ENCODE measurements around the gene AHI1.
"Not testable (repeated sequence)": the region's sequence is repeated elsewhere in the genome, so short reads cannot be mapped to it uniquely, and the experiment has no call there.

AHI1 gene

DNA sequence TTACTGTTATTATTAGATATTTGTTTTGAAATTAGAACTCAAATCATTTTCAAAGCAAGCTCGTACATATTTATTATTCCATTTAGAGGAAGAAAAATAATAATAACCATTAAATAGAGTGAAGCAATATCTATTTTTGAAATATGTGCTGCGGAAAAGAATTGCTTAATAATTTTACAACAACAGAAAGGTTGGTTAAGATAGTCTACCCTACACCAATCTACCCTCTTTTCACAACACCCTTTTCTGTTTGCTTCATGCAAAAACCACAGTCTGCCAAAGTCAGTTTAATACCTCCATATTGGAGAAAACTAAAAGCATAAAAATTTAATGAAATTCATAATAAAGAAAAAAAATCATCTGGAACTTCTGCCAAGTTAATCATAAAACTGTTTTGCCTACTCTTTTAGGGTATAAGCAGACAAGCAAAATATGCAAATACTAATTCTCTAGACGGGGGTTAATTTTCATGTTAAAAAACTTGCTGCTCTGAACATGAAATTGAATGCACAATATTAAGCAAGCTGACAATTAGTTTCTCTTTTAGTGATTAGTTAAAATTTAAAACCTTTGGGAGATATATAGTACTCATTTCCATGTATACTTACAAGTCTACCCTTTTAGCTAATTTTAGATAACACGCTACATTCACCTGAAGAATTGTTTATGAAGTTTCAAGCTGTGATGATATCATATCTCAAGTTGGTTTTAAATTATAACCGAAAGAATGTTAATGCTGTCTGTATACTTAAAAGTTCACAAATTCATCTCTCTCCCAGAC, 100.2 kb downstream of the AHI1 start:
- Mint-ChIP-seq H3K9me3 (no peaks in the 10 kb centered on the region), H3K27me3 (no peaks in the 10 kb centered on the region), H3K4me3 (no peak overlapping the region), H3K36me3 (peaks cover 16% of the 10 kb centered on the region), H3K27ac (no peak overlapping the region), H3K4me1 (no peaks in the 10 kb centered on the region)

DNA sequence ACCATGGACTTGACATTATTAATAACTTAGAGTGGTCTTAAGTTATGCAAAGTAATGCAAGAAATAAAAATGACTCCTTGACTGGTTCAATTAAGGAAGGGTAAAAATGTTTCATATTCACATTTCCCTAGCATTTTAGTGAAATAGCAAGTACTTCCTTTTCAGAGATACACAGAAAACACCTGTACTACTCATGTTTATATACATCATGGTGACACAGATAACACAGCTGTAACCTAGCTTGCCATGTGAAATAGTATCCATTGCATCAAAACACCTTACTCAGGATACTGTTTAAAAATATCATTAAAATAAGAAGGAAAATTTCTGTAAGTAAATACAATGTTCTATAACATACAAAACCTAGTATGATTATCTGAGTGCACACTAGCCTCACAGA, 102.4 kb downstream of the AHI1 start:
- Mint-ChIP-seq H3K36me3 (peaks cover 10% of the 10 kb centered on the region), H3K27ac (no peak overlapping the region), H3K4me1 (no peaks in the 10 kb centered on the region)

DNA sequence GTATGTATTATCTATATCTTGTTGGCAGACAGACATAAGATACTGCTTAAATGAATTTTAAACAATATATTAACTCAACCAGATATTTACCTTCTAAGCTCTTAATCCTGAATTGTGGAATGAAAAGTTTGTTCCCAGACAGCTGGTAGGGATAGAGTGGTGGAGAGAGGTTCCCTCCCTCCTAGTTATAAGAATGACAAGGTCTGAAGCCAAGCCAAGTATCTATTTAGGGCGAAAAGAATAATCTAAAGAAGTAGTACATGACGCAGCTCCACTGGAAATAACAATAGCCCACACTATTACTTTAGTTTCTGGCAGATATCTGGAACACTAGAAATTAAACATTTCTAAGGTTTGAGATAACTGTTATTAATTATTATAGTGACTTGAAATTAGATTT, 104.3 kb downstream of the AHI1 start:
- Mint-ChIP-seq H3K9me3 (no peaks in the 10 kb centered on the region), H3K36me3 (peaks cover 4% of the 10 kb centered on the region), H3K4me1 (no peaks in the 10 kb centered on the region), H3K27ac (no peak overlapping the region), H3K27me3 (no peaks in the 10 kb centered on the region), H3K4me3 (no peak overlapping the region)

More for the DNA sequence above, 102.4 kb downstream of the AHI1 start:
- no peak overlapping the region for H3K4me3 Mint-ChIP-seq
- no peaks in the 10 kb centered on the region for H3K9me3 Mint-ChIP-seq
- H3K27me3 Mint-ChIP-seq = no peaks in the 10 kb centered on the region

DNA sequence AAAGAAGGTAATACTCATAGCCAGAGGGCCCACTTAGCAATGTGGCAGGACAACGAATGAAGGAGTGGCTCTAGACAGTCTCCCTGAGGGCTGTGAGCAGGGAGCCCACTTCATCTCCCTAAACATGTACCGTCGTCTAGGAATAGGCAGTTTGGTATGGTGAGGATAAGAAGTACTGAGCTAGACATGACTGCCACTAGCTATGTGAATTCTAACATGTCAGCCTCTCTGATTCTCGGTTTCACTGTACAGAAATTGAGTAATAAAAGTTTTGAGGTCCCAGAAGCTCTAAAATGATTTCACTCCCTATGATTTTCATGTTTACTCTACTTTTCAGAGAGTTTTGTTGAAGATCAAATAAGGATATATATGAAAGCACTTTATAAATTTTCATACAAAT, 107.1 kb downstream of the AHI1 start:
- no peaks in the 10 kb centered on the region for H3K27me3 Mint-ChIP-seq
- H3K9me3 Mint-ChIP-seq = no peaks in the 10 kb centered on the region
- H3K4me1 Mint-ChIP-seq = no peaks in the 10 kb centered on the region
- H3K36me3 Mint-ChIP-seq = peaks cover 7% of the 10 kb centered on the region
- H3K27ac Mint-ChIP-seq = no peak overlapping the region
- H3K4me3 Mint-ChIP-seq = no peak overlapping the region

DNA sequence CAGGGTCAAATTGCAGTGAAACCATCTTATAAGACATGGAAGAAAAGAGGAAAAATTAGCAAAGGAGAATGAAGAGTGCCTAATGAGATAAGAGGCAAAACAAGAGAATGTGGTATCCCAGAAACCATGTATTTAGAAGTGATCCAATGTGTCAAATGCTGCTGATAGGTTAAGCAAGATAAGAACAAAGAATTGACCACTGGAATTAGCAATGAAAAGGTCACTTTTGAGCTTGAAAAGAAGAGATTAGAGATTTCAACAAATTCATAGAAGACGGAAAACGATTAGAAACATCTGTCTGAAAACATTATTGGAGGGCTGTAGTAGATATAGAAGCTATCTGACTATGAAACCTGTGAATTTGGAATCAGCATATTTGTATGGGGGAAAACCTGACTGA, 112.2 kb downstream of the AHI1 start:
- Mint-ChIP-seq H3K36me3 (peaks cover 3% of the 10 kb centered on the region), H3K4me1 (no peaks in the 10 kb centered on the region), H3K4me3 (no peak overlapping the region), H3K27me3 (no peaks in the 10 kb centered on the region), H3K27ac (no peak overlapping the region), H3K9me3 (no peaks in the 10 kb centered on the region)

DNA sequence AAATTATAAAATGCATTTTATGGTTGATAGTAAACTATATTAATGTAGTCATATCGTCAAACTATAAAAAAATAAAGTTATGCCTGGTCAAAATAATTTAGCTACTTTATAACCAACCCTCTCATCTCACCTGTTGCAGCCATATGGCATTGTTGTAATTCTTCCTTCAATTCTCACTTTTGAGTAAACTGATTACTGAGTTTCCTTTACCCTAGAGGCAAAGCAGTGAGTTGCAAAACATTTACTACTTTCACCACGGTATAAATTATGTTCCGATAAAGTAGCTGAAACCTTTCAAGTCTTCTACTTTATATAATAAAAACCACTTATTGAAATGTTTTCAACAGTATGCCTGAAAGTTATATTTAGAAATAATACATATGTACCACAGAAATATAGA, 113.8 kb downstream of the AHI1 start:
- Mint-ChIP-seq H3K4me3 (no peak overlapping the region), H3K36me3 (peaks cover 3% of the 10 kb centered on the region), H3K4me1 (no peaks in the 10 kb centered on the region), H3K27me3 (no peaks in the 10 kb centered on the region), H3K27ac (no peak overlapping the region), H3K9me3 (no peaks in the 10 kb centered on the region)

DNA sequence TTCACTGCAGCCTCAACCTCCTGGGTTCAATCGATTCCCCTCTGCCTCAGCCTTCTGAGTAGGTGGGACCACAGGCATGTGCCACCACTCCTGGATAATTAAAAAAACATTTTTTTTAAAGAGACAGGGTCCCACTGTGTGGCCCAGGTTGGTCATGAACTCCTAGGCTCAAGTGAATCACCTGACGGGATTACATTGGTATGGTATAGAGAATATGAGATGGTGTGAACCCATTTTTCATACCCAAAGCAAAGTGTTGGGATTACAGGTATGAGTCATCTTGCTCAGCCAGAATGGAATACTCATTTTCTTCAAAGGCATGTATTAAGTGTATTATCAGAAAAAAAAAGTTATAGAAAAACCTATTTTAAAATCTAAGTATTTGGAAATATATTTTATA, 114.2 kb downstream of the AHI1 start:
- Mint-ChIP-seq H3K9me3 (no peaks in the 10 kb centered on the region), H3K27ac (no peak overlapping the region), H3K36me3 (peaks cover 3% of the 10 kb centered on the region), H3K4me1 (no peaks in the 10 kb centered on the region), H3K4me3 (no peak overlapping the region), H3K27me3 (no peaks in the 10 kb centered on the region)

DNA sequence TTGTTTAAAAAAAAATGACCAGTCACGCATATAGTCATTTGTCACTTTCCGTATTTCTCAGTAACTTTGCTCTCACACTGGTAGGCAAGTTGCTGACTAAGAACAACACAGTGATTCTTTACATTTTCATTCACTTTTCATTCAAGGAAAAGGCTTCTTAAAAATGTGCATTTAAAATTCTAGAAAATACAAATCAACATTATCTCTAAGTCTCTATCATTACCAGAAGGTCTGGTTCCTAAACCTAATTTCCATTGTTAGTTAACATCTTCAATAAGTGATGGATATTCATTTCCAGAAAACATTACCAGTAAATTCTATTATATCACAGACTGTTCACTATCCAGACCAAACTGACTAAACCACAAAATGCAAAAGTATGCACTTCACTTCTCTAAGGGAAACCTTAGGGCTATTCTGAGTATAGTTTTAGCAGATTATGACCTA, 115.3 kb downstream of the AHI1 start:
- Mint-ChIP-seq H3K27ac (no peak overlapping the region), H3K27me3 (no peaks in the 10 kb centered on the region), H3K9me3 (no peaks in the 10 kb centered on the region), H3K36me3 (no peaks in the 10 kb centered on the region), H3K4me1 (no peaks in the 10 kb centered on the region), H3K4me3 (no peak overlapping the region)

DNA sequence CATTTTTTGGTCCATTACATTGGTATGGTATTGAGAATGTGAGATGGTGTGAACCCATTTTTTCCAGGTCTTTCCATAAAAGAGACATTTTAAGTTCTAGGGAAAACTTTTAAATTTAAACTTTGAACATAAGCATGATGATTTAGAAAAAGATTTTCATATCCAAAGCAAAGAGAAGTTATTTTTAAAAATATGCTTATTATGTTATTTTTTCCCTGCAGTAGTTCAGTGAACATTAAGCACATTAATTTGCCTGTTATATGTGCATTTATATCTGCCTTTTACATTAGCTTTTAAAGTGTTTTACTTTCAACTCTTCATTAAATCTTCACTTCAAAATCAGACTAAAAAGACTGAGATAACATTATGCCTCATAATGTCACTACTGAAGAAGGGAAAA, 116.7 kb downstream of the AHI1 start:
- no peaks in the 10 kb centered on the region for H3K4me1 Mint-ChIP-seq
- peaks cover 4% of the 10 kb centered on the region for H3K36me3 Mint-ChIP-seq
- H3K27ac Mint-ChIP-seq = no peak overlapping the region
- no peaks in the 10 kb centered on the region for H3K9me3 Mint-ChIP-seq
- no peaks in the 10 kb centered on the region for H3K27me3 Mint-ChIP-seq
- H3K4me3 Mint-ChIP-seq = no peak overlapping the region

DNA sequence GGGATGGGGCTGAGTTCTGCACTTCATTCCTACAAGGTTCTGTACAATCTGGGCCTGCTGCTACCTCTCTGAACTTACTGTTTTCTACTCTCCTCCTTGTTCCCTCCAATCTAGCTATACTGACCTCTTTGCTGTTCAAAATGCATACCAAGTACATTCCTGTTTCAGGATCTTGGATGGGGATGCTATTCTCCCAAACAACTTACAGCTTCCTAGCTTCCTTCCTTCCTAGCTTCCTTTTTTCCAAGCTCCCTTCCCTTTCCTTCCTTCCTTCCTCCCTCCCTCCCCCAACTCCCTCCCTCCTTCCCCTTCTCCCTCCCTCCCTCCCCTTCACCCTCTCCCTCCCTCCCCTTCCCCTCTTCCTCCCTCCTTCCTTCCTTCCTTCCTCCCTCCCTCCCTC, 117.9 kb downstream of the AHI1 start:
- H3K9me3 Mint-ChIP-seq = no peaks in the 10 kb centered on the region
- H3K27me3 Mint-ChIP-seq = no peaks in the 10 kb centered on the region
- no peaks in the 10 kb centered on the region for H3K4me1 Mint-ChIP-seq
- no peak overlapping the region for H3K27ac Mint-ChIP-seq
- H3K36me3 Mint-ChIP-seq = peaks cover 5% of the 10 kb centered on the region
- H3K4me3 Mint-ChIP-seq = no peak overlapping the region

DNA sequence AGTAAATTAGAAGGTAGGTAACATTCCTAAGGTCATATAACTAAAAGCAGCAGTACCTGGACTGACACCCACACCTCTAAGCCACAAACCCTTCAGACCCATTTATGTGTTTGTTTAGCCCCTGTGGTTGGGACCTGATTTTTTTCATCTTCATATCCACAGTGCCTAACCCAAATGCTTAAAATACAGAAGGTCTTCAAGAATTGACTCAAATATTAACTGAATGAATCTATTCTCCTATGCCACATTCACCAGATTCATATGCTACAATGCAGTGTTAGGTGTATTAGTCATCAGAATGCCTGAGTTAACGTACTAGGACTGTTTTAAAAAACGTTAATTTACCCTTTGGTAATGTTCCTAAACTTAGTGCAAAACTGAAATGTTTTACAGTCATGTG, 124.8 kb downstream of the AHI1 start:
- Mint-ChIP-seq H3K36me3 (peaks cover 33% of the 10 kb centered on the region), H3K4me1 (no peaks in the 10 kb centered on the region), H3K27me3 (no peaks in the 10 kb centered on the region), H3K4me3 (no peak overlapping the region), H3K9me3 (peaks cover 21% of the 10 kb centered on the region), H3K27ac (no peak overlapping the region)

DNA sequence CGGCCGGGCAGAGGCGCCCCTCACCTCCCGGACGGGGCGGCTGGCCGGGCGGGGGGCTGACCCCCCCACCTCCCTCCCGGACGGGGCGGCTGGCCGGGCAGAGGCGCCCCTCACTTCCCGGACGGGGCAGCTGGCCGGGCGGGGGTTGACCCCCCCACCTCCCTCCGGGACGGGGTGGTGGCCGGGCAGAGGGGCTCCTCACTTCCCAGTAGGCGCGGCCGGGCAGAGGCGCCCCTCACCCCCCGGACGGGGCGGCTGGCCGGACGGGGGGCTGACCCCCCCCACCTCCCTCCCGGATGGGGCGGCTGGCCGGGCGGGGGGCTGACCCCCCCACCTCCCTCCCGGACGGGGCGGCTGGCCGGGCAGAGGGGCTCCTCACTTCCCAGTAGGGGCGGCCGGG, 133.9 kb downstream of the AHI1 start:
- not testable (repeated sequence) for H3K4me1 Mint-ChIP-seq, H3K27ac Mint-ChIP-seq, H3K27me3 Mint-ChIP-seq, H3K4me3 Mint-ChIP-seq
- Mint-ChIP-seq H3K36me3 (peaks cover 25% of the 10 kb centered on the region), H3K9me3 (peaks cover 28% of the 10 kb centered on the region)

DNA sequence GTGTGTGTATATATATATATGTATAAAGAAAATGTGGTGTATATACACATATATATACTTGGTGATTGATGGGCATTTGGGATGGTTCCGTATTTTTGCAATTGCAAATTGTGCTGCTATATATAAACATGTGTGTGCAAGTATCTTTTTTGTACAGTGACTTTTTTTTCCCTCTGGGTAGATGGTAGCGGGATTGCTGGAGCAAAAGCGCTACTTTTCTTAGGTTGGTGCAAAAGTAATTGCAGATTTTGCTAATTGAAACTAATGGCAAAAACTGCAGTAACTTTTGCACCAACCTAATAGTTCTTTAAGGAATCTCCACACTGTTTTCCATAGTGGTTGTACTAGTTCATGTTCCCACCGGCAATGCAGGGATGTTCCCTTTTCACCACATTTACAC, 135.4 kb downstream of the AHI1 start:
- H3K27ac Mint-ChIP-seq = no peak overlapping the region
- H3K4me1 Mint-ChIP-seq = no peaks in the 10 kb centered on the region
- no peaks in the 10 kb centered on the region for H3K27me3 Mint-ChIP-seq
- no peak overlapping the region for H3K4me3 Mint-ChIP-seq
- peaks cover 19% of the 10 kb centered on the region for H3K36me3 Mint-ChIP-seq
- peaks cover 17% of the 10 kb centered on the region for H3K9me3 Mint-ChIP-seq

DNA sequence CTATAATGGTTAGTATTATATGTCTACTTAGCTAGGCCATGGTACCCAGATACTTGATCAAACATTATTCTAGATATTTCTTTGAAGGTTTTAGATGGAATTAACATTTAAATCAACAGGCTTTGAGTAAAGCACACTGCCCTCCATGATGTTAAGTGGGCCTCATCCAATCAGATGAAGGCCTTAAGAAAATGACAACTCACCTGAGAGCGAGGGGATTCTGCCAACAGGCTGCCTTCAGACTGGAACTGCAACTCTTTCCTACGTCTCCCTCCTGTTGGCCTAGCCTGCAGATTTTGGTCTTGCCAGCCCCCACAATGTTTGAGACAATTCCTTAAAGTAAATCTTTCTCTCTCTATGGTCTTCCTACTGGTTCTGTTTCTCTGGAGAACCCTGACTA, 137.3 kb downstream of the AHI1 start:
- Mint-ChIP-seq H3K4me1 (no peaks in the 10 kb centered on the region), H3K9me3 (peaks cover 5% of the 10 kb centered on the region), H3K27me3 (no peaks in the 10 kb centered on the region), H3K36me3 (peaks cover 14% of the 10 kb centered on the region), H3K27ac (no peak overlapping the region), H3K4me3 (no peak overlapping the region)

DNA sequence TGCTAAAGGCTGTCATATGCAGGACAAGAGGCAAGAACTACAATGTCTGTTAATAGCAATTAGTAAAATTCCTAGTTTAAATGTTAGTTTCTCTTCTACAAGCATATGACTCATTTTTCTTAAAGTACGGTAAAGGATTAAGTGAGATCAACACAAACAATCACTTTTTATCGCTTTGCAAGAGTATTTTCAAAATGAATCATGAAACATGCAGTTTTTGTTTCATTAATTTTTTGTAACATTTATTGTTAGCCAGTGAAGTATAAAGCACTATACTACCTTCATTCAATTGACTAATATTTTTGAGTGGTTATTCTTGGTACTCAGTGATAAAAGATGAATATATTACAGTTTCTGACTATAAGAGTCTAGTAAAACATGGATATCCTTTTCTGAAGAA, 138.6 kb downstream of the AHI1 start:
- Mint-ChIP-seq H3K4me3 (no peak overlapping the region), H3K4me1 (no peaks in the 10 kb centered on the region)

DNA sequence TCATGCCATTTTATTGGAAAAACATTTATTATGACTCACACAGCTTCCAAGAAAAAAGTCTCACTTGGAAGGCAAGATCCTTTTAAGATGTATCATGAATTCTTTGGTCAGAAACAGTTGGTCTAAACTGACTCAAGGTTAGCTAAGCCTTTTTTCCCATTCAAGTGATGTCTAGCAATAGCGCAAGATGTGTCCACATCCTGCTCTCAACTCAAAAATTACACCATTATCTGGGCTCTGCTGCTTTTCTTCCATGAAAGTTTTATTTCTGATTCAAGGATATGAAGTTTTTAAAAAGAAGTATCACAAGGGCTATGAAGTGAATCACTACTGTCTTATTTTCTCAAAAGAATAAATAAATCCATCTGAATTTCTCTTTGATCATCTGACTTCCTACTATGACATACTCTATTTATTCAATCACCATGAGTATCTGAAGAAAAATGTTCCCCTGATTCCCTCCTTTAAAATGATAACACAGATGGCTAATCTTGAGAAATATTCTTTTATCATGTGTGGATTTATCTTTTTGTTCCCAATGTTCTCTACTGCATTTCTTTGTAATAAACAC, 139.2 kb downstream of the AHI1 start:
- peaks cover 11% of the 10 kb centered on the region for H3K36me3 Mint-ChIP-seq
- no peak overlapping the region for H3K4me3 Mint-ChIP-seq

More for the DNA sequence above, 138.6 kb downstream of the AHI1 start:
- H3K36me3 Mint-ChIP-seq = peaks cover 11% of the 10 kb centered on the region
- H3K27ac Mint-ChIP-seq = no peak overlapping the region
- H3K27me3 Mint-ChIP-seq = no peaks in the 10 kb centered on the region
- H3K9me3 Mint-ChIP-seq = no peaks in the 10 kb centered on the region

DNA sequence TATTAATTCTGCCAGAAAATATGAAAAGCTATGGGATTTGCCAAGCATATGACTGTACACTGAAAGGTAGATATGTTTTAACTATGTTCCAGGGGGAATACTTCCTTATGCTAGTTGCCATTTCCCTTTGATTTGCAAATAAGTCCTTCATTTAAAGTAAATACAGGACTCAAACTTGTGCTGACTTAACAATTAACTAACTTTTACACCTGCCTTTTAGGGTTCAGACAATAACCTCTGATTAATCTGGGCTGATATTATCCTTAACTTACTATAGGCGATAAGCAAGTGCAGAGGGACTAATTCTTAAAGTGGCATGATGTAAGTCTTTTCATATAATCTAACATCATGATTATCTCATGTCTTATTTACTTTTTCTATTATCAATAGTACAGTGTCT, 143.1 kb downstream of the AHI1 start:
- H3K36me3 Mint-ChIP-seq = peaks cover 7% of the 10 kb centered on the region
- H3K9me3 Mint-ChIP-seq = no peaks in the 10 kb centered on the region
- H3K4me3 Mint-ChIP-seq = no peak overlapping the region
- no peak overlapping the region for H3K27ac Mint-ChIP-seq
- H3K4me1 Mint-ChIP-seq = no peaks in the 10 kb centered on the region
- no peaks in the 10 kb centered on the region for H3K27me3 Mint-ChIP-seq

More for the DNA sequence above, 139.2 kb downstream of the AHI1 start:
- H3K4me1 Mint-ChIP-seq = no peaks in the 10 kb centered on the region
- H3K27me3 Mint-ChIP-seq = no peaks in the 10 kb centered on the region
- no peak overlapping the region for H3K27ac Mint-ChIP-seq
- no peaks in the 10 kb centered on the region for H3K9me3 Mint-ChIP-seq
